HG03432 (cell line): Measurements from ENCODE around the gene E2F6.

ENCODE experiments used
- ATAC-seq: cut with Tn5 transposase; IDR thresholded peaks from one replicate; pipeline ENCODE4 v1.9.1; 2021; ENCODE audit warnings: mild to moderate bottlenecking, moderate library complexity; ENCODE audit not compliant: unreplicated experiment

Gene E2F6

GRCh38 chr2:11458753-11459152 lies 7.2 kb downstream of the E2F6 start:
- no peak for ATAC-seq

GRCh38 chr2:11457935-11458334 lies 8.0 kb downstream of the E2F6 start:
- no peak for ATAC-seq

- ATAC-seq = no peak
These were observed 9.7 kb downstream of the E2F6 start for GRCh38 chr2:11456251-11456650.

- ATAC-seq = no peak
These were observed 11.1 kb downstream of the E2F6 start for GRCh38 chr2:11454824-11455223.

- ATAC-seq = no peak
These were observed 15.2 kb downstream of the E2F6 start for GRCh38 chr2:11450791-11451190.

- peak; percentile 54 for ATAC-seq
These were observed 19.2 kb downstream of the E2F6 start for GRCh38 chr2:11446733-11447248.

GRCh38 chr2:11444737-11445136 lies 21.2 kb downstream of the E2F6 start:
- no peak for ATAC-seq

GRCh38 chr2:11438555-11439080 lies 27.3 kb downstream of the E2F6 start:
- ATAC-seq = no peak

GRCh38 chr2:11437602-11438001 lies 28.4 kb downstream of the E2F6 start:
- ATAC-seq = no peak

- ATAC-seq = no peak
These were observed 30.9 kb downstream of the E2F6 start for GRCh38 chr2:11435036-11435435.

- ATAC-seq = no peak
These were observed 31.5 kb downstream of the E2F6 start for GRCh38 chr2:11434443-11434842.

- no peak for ATAC-seq
These were observed 32.1 kb downstream of the E2F6 start for GRCh38 chr2:11433822-11434221.

- no peak for ATAC-seq
These were observed 35.2 kb downstream of the E2F6 start for GRCh38 chr2:11430729-11431128.

- no peak for ATAC-seq
These were observed 38.7 kb downstream of the E2F6 start for GRCh38 chr2:11427224-11427623.

GRCh38 chr2:11422901-11423435 lies 43.0 kb downstream of the E2F6 start:
- ATAC-seq = no peak

- no peak for ATAC-seq
These were observed 43.5 kb downstream of the E2F6 start for GRCh38 chr2:11422491-11422865.

- no peak for ATAC-seq
These were observed 44.0 kb downstream of the E2F6 start for GRCh38 chr2:11421863-11422490.

- no peak for ATAC-seq
These were observed 45.3 kb downstream of the E2F6 start for GRCh38 chr2:11420671-11421070.

- no peak for ATAC-seq
These were observed 45.8 kb downstream of the E2F6 start for GRCh38 chr2:11420190-11420589.

- ATAC-seq = no peak
These were observed 46.2 kb downstream of the E2F6 start for GRCh38 chr2:11419781-11420180.

- no peak for ATAC-seq
These were observed 47.9 kb downstream of the E2F6 start for GRCh38 chr2:11417946-11418585.

- no peak for ATAC-seq
These were observed 49.0 kb downstream of the E2F6 start for GRCh38 chr2:11416931-11417330.
